ENCODE measurements around the gene CLEC11A. TPM values are rescaled to one million over a fixed set of nuclear protein-coding genes. Genes with fewer than 3 reads are reported as not detected.

CLEC11A gene
- total RNA-seq, 1 donor from 2014 or later = 1.2 TPM

DNA sequence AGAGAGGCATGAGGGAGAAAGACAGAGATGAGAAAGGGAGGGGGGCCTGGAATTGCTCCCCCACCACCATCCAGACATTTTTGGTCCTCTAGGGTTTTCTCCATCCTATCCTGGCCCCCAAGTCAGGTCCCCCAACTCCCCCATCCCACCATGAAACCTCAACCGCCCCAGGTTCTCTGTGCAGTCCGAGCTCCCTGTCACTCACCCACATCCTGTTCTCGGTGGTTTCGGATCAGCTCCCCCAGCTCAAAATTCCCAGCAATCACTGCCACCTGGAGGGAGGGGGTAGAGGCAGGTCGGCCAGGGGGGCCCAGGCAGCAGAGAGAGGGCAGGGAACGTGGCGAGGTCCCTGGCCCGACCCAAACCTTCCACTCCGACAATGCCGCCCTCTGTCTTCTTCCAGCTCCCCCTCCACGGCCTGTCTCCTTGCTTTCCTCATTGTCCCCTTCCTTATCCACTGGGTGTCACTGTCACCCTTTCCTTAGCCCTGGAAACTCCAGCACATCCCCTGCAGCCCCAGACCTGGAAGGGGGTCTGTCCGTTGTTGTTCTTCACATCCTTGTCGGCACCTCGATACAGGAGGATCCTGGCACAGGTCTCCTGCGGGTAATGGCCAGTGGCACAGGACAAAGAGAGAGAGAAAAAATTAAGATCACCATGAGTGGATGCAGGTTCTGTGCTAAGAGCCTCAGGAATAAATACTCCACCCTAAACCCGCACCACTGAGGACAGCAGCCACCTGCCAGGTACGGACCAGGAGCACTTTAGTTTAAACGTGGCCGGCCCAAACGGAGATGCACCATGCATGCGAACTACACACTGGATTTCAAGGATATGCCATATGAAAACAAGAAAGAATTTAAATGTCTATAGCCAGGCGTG, 19.0 kb upstream of the CLEC11A start:
- intact Hi-C loops (cut with micrococcal nuclease) = no loop called here

GRCh38 chr19:50705422-50706019, 17.6 kb upstream of the CLEC11A start:
- intact Hi-C loops (cut with micrococcal nuclease) = loop anchor here (1.0 kb wide), 1 partner anchor 78 kb away; no protein-coding TSS in a partner anchor

GRCh38 chr19:50706387-50706786, 16.8 kb upstream of the CLEC11A start:
- intact Hi-C loops (cut with micrococcal nuclease) = no loop called here

GRCh38 chr19:50708179-50708879, 14.8 kb upstream of the CLEC11A start:
- intact Hi-C loops (cut with micrococcal nuclease) = no loop called here

DNA sequence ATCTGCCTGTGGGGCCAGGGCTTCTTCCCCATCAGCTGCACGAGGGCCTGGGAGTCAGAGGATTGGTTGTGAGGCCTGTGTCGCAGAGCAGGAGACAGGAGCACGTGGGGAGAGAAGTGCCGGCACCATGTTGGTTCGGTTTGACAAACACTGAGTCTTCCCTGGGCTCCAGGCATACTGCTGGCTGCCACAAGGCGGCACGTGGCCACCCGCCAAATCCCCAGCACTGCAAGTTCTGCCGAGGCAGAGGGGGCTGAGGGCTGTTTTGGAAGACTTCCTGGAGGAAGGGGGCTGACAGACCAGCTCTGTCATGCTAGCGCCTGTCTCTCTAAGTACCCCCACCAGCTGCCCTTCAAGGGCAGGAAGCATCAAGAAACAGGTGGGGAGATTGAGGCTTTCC, 13.1 kb upstream of the CLEC11A start:
- intact Hi-C loops (cut with micrococcal nuclease) = no loop called here

GRCh38 chr19:50710612-50711011, 12.6 kb upstream of the CLEC11A start:
- intact Hi-C loops (cut with micrococcal nuclease) = no loop called here

GRCh38 chr19:50711196-50711595, 12.0 kb upstream of the CLEC11A start:
- intact Hi-C loops (cut with micrococcal nuclease) = no loop called here

- intact Hi-C loops (cut with micrococcal nuclease) = no loop called here
These were observed 11.4 kb upstream of the CLEC11A start for GRCh38 chr19:50711805-50712204.

GRCh38 chr19:50712833-50713232, 10.3 kb upstream of the CLEC11A start:
- intact Hi-C loops (cut with micrococcal nuclease) = no loop called here

GRCh38 chr19:50713556-50714236, 9.5 kb upstream of the CLEC11A start:
- intact Hi-C loops (cut with micrococcal nuclease) = no loop called here

DNA sequence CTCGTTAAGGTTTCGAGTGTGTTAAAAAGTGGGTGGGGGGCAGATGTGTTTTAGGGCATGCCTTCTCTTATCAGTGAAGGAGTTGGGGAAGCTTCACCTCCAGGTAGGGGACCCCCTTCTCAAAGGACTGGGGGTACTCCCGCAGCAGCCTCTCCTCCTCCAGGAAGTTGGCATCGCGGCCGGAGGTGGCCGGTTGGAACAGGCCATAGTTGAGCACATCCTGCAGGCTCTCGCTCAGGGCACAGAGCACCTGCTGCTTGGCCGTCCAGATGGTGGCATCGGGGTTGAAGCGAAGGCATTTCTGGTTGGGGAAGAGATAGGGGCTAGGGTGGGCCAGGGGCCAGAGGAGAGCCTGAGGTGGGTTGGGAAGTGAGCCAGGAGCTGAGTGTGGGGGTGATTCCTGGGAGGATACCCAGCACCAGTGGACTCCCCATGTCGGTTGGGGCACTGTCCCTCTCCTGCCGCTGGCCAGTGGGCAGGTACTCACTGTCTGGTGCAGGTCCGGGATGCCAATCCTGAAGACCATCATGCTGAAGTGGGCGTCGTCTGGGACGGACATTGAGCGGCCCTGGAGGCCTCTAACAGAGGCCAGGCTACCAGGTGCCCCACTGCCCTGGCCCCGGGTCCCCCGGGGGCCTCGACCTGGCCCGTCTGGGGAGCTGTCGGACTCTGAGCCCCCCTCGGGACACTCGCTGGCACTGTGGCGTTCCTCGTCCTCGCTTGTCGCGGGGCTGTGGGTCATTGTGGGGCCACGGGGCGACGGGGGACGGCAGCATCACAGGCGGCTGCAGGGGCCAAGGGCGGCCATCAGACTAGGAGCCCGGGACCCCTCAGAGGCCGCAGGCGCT, 6.8 kb upstream of the CLEC11A start:
- intact Hi-C loops (cut with micrococcal nuclease) = no loop called here

DNA sequence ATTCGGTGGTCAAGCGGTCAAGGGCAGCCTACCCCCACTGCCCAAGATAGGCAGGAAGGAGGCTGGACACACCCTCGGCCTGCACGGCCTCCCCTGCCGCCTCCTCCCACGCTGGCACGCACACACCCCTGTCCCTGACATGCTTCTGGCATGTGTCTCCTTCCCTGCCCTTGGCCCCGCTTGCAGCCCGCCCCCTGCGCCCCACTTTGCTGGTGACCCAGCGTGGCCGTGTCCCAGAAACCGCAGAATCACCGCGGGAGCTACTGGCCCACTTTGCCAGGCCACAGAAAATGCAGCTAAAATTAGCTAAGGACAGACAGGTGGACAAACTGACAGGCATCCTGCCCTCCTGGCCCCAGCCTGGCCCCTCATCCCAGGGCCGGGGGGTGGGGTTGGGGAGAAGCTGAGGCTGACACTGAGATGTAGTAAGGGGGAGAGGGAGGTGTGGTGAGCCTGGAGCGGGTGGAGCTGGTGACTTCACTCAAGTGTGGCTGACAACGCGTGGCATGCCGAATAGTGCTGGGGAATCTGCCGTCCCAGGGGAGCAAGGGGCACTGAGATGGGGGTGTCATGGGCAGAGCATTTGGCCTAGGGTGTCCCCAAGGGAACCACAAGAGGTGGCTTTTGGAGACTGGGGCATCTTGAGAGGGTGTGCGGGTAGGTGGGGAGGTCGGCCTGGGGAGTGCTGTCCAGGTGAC, 6.0 kb upstream of the CLEC11A start:
- intact Hi-C loops (cut with micrococcal nuclease) = no loop called here

DNA sequence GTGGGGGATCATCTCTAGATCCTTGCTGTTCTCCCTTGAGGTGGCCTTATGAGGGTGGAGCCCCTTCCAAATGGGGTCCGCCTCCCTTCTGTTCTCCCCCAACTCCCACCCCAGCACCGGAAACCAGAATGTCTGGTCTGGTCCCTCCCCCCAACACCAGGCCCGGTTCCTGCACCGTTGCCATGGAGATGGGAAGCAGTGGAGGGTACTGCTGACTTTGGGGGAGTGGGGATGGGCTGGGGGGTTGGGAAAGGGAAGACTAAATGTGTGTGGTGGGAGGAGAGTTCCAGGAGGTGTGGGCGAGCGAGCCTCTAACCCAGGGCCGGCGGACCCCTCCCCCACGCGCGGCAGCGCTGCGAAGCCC, 5.3 kb upstream of the CLEC11A start:
- intact Hi-C loops (cut with micrococcal nuclease) = no loop called here

GRCh38 chr19:50718255-50719118, 4.7 kb upstream of the CLEC11A start:
- intact Hi-C loops (cut with micrococcal nuclease) = no loop called here

DNA sequence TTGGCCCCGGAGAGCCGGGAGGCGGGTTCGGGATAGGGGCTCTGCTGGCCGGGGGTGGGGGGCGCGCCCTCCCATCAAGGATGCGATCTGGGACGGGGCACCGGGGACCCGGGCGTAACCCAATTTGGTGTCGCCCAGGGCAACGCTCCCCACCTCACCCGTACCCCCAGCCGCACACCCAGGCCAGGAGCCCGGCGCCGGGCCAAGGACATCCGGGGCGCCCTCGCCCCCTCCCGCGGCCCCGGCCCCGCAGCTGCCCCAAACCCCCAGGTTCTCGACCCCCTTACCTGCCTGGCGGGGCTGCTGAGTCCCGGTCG, 4.1 kb upstream of the CLEC11A start:
- intact Hi-C loops (cut with micrococcal nuclease) = no loop called here

- intact Hi-C loops (cut with micrococcal nuclease) = no loop called here
These were observed 3.6 kb upstream of the CLEC11A start, which contains the start of gene SHANK1 for GRCh38 chr19:50719566-50719965. TSS of gene SHANK1 (minus strand) at chr19:50719802. CDS start at chr19:50716919, 2,883 bp downstream.

DNA sequence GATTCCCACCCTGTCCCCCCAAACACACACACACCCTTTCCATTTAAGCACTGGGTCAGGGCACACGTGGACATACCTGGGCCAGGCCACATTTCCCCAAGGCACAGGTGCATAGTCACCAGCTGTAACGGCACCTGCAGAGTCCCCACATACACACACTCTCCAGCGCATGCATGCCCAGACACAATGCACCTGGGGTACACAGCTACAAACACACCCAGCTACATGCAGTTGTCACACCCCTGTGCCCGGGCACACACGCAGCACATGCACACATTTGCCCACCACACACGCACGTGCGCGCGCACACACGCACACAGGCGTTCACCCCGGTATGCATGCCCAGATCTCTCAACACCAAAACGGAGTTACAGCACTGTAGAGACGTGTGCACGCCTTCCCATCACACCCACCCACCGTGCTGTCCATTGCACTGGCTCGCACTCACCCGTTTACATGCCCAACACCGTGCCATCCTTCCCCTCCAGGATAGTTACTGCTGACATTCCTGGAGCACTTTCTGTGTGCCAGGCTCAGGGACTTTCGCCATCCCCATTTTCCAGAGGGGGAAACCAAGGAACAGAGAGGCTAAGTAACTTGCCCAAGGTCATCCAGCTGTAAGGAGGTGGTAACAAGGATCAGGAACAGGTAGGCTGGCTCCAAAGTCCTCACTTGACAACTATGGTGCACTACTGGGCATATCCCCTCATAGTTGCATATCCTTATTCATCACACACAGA, 2.8 kb upstream of the CLEC11A start:
- intact Hi-C loops (cut with micrococcal nuclease) = loop anchor here (10.0 kb wide), 3 partner anchors 356 to 696 kb away; partner anchors contain the start of genes CTU1, NAPSA, VRK3 and ZNF473

GRCh38 chr19:50720921-50721381, 2.2 kb upstream of the CLEC11A start:
- intact Hi-C loops (cut with micrococcal nuclease) = loop anchor here (10.0 kb wide), 3 partner anchors 356 to 696 kb away; partner anchors contain the start of genes CTU1, NAPSA, VRK3 and ZNF473
